CD4-positive, alpha-beta T cell (primary cell): ENCODE measurements around the gene GALNT18. TPM values are rescaled to one million over a fixed set of nuclear protein-coding genes. Genes with fewer than 3 reads are reported as not detected.
A peak's percentile ranks its signal among the peaks of the same experiment; 100 is the strongest.

Experiments used
- ATAC-seq: fragments of 200-7000 bp; cut with Tn5 transposase; one replicate; pipeline ENCODE4 v1.10.0; 2022; ENCODE audit warnings: mild to moderate bottlenecking; ENCODE audit not compliant: poor library complexity
- CTCF ChIA-PET: fragments of 350-600 bp; sonication (Branson Sonifier 250); formaldehyde crosslinking; loops from one replicate; lab custom pipeline; 2021; ENCODE audit warnings: antibody characterized with exemption, inconsistent platforms; lab: Charles Lee
- POLR2A ChIA-PET: fragments of 350-600 bp; sonication (Branson Sonifier 250); formaldehyde crosslinking; loops from one replicate; lab custom pipeline; 2021; ENCODE audit warnings: antibody characterized with exemption, inconsistent platforms; lab: Charles Lee
- DNase-seq, 14 experiments: peaks; one replicate each; pipeline ENCODE4 v3.0.0-alpha.2; 2013 to 2020; ENCODE audit warnings: mixed read lengths in 2 of 14
- H3K27ac ChIP-seq, 2 donors: one replicate each; pipeline versions ENCODE4 v1.5.1 to v1.7.0; 2013; ENCODE audit warnings: low read length in 2 of 2, low read depth in 1 of 2, mild to moderate bottlenecking in 1 of 2
- H3K27me3 ChIP-seq, 2 experiments: 1 replicate in 1 of 2; 2 replicates in 1 of 2; pipeline versions ENCODE4 v1.6.1 to v1.7.0; 2013; ENCODE audit warnings: low read length in 2 of 2, control low read depth in 1 of 2, mild to moderate bottlenecking in 1 of 2, moderate library complexity in 1 of 2; ENCODE audit not compliant: insufficient read depth in 2 of 2, control insufficient read depth in 1 of 2
- H3K36me3 ChIP-seq: one replicate; pipeline ENCODE4 v1.6.1; 2013; ENCODE audit warnings: low read length, control low read depth; ENCODE audit not compliant: insufficient read depth
- H3K4me1 ChIP-seq: one replicate; pipeline ENCODE4 v1.6.1; 2013; ENCODE audit warnings: low read length, control low read depth; ENCODE audit not compliant: insufficient read depth
- H3K4me3 ChIP-seq: one replicate; pipeline ENCODE4 v1.5.1; 2013; ENCODE audit warnings: mild to moderate bottlenecking, low read length, moderate library complexity
- H3K9me3 ChIP-seq, 2 experiments: 1 replicate in 1 of 2; 2 replicates in 1 of 2; pipeline versions ENCODE4 v1.6.1 to v1.7.0; 2013; ENCODE audit warnings: low read length in 2 of 2, mild to moderate bottlenecking in 2 of 2, control low read depth in 1 of 2, moderate library complexity in 1 of 2; ENCODE audit not compliant: control insufficient read depth in 1 of 2, insufficient read depth in 1 of 2
- H3K27ac Mint-ChIP-seq: one replicate; pipeline ENCODE4 v1.8.0; 2020; ENCODE audit warnings: mixed read lengths
- H3K27me3 Mint-ChIP-seq: one replicate; pipeline ENCODE4 v1.8.0; 2021; ENCODE audit warnings: mixed read lengths
- H3K36me3 Mint-ChIP-seq: one replicate; pipeline ENCODE4 v1.8.0; 2021; ENCODE audit warnings: low read depth, mixed read lengths
- H3K4me1 Mint-ChIP-seq: one replicate; pipeline ENCODE4 v1.8.0; 2021; ENCODE audit warnings: low read depth, mixed read lengths
- H3K4me3 Mint-ChIP-seq: one replicate; pipeline ENCODE4 v1.8.0; 2020; ENCODE audit warnings: mild to moderate bottlenecking, mixed read lengths
- H3K9me3 Mint-ChIP-seq: one replicate; pipeline ENCODE4 v1.8.0; 2020; ENCODE audit warnings: mixed read lengths
- CTCF ChIP-seq: fragments of 200-600 bp; IDR thresholded peaks from one replicate; pipeline ENCODE4 v1.8.0; 2022; ENCODE audit warnings: antibody characterized with exemption, mild to moderate bottlenecking
- intact Hi-C, 2 experiments: fragments of 100-400 bp; cut with DNase I in 1 of 2; cut with micrococcal nuclease in 1 of 2; formaldehyde crosslinking; loops; one replicate each; pipeline versions ENCODE4 v1.15.1 to v1.9.0; 2023 to 2025; cut with DNase I, micrococcal nuclease
- total RNA-seq, 174 experiments: library from RNA in 2 of 174; stranded (reverse) in 2 of 174; gene quantifications; one replicate each; pipeline ENCODE4 v1.2.3 and lab custom pipeline; 2021 to 2026

GALNT18 gene
- total RNA-seq, 2 experiments from 2014 or later, result 0.08 TPM; not detected in 1

- H3K9me3 ChIP-seq, result peaks cover 4 to 9% of the 10 kb centered on the region in 2 experiments
- no peak overlapping the region for H3K4me3 ChIP-seq
- Mint-ChIP-seq H3K4me3 (no peak overlapping the region), H3K9me3 (peaks cover 8% of the 10 kb centered on the region), H3K36me3 (no peaks in the 10 kb centered on the region), H3K27ac (no peak overlapping the region), H3K27me3 (peaks cover 3% of the 10 kb centered on the region), H3K4me1 (no peaks in the 10 kb centered on the region)
- ATAC-seq (no peak), DNase-seq (no peak)
- ChIA-PET CTCF (no interaction called here), POLR2A (no interaction called here)
- intact Hi-C loops, result no loop called here
- H3K36me3 ChIP-seq, result no peaks in the 10 kb centered on the region
- H3K27ac ChIP-seq, result no peak overlapping the region
- H3K4me1 ChIP-seq, result no peaks in the 10 kb centered on the region
- no peaks in the 10 kb centered on the region for H3K27me3 ChIP-seq
- TF ChIP-seq CTCF, result no peak
Measured at GRCh38 chr11:11322101-11322500, 299.7 kb downstream of the GALNT18 start.

GRCh38 chr11:11320825-11321224 is 301.0 kb downstream of the GALNT18 start:
- ChIA-PET POLR2A (no interaction called here), CTCF (no interaction called here)

GRCh38 chr11:11318961-11319360 is 302.8 kb downstream of the GALNT18 start:
- Histone ChIP-seq H3K36me3 (no peaks in the 10 kb centered on the region), H3K9me3 (peaks cover 4 to 9% of the 10 kb centered on the region in 2 experiments), H3K27ac (no peak overlapping the region), H3K4me1 (no peaks in the 10 kb centered on the region), H3K27me3 (no peaks in the 10 kb centered on the region), H3K4me3 (no peak overlapping the region)
- Mint-ChIP-seq H3K27me3 (no peaks in the 10 kb centered on the region), H3K27ac (no peak overlapping the region), H3K4me3 (no peak overlapping the region), H3K4me1 (no peaks in the 10 kb centered on the region), H3K9me3 (peaks cover 8% of the 10 kb centered on the region), H3K36me3 (no peaks in the 10 kb centered on the region)
- DNase-seq (peak in 3 of 14 experiments; percentile 7 to 13 (median 12)), ATAC-seq (no peak)
- TF ChIP-seq CTCF, result no peak
- ChIA-PET CTCF (no interaction called here), POLR2A (no interaction called here)
- intact Hi-C loops, result no loop called here

More at GRCh38 chr11:11320825-11321224, 301.0 kb downstream of the GALNT18 start:
- H3K36me3 ChIP-seq, result no peaks in the 10 kb centered on the region
- H3K4me1 ChIP-seq, result no peaks in the 10 kb centered on the region
- H3K9me3 ChIP-seq, result peaks cover 4 to 9% of the 10 kb centered on the region in 2 experiments
- Mint-ChIP-seq H3K9me3 (peaks cover 8% of the 10 kb centered on the region), H3K36me3 (no peaks in the 10 kb centered on the region), H3K27me3 (no peaks in the 10 kb centered on the region), H3K4me1 (no peaks in the 10 kb centered on the region), H3K4me3 (no peak overlapping the region), H3K27ac (no peak overlapping the region)
- DNase-seq (no peak), ATAC-seq (no peak)
- intact Hi-C loops, result no loop called here
- H3K4me3 ChIP-seq, result no peak overlapping the region
- H3K27me3 ChIP-seq, result no peaks in the 10 kb centered on the region
- no peak overlapping the region for H3K27ac ChIP-seq
- TF ChIP-seq CTCF, result no peak
